NB4 (cell line): ENCODE data around the gene MYBPC2.

Experiments used
- DNase-seq: peaks from one replicate; pipeline ENCODE4 v3.0.0; 2010; ENCODE audit warnings: low read depth
- H3K4me3 ChIP-seq: one replicate; pipeline ENCODE4 v1.5.1; 2011; ENCODE audit warnings: mild to moderate bottlenecking, low read depth, low read length, moderate library complexity
- CTCF ChIP-seq: IDR thresholded peaks from one replicate; pipeline ENCODE4 v1.5.1; 2012; ENCODE audit warnings: low read depth, low read length
- MAX ChIP-seq: IDR thresholded peaks from 2 replicates; pipeline ENCODE4 v1.6.1; 2011; ENCODE audit warnings: low read depth, low read length
- MYC ChIP-seq: IDR thresholded peaks from 2 replicates; pipeline ENCODE4 v1.6.1; 2011; ENCODE audit warnings: low read depth, low read length
- POLR2A ChIP-seq: IDR thresholded peaks from 2 replicates; pipeline ENCODE4 v1.6.1; 2011; ENCODE audit warnings: mild to moderate bottlenecking; ENCODE audit not compliant: insufficient read length; ENCODE audit errors: extremely low read depth

Gene MYBPC2

GRCh38 chr19:50444059-50444458, 11.4 kb downstream of the MYBPC2 start:
- no peak overlapping the region for H3K4me3 ChIP-seq
- TF ChIP-seq POLR2A (no peak), MYC (no peak)
- no peak for DNase-seq

- no peak for DNase-seq
- no peak overlapping the region for H3K4me3 ChIP-seq
- TF ChIP-seq MYC (no peak), MAX (no peak), CTCF (no peak), POLR2A (no peak)
Measured at GRCh38 chr19:50447053-50447452, 14.4 kb downstream of the MYBPC2 start.

- no peak for DNase-seq
- H3K4me3 ChIP-seq, result no peak overlapping the region
- TF ChIP-seq POLR2A (no peak), MAX (no peak), CTCF (no peak), MYC (no peak)
Measured at GRCh38 chr19:50447750-50448149, 15.1 kb downstream of the MYBPC2 start.

GRCh38 chr19:50449236-50449899, 16.7 kb downstream of the MYBPC2 start:
- TF ChIP-seq MAX (0 out of 2 replicates have a peak, but pooled peaks have one; percentile 7), CTCF (no peak), POLR2A (no peak), MYC (no peak)
- no peak for DNase-seq
- H3K4me3 ChIP-seq, result no peak overlapping the region

GRCh38 chr19:50450369-50451222, 17.9 kb downstream of the MYBPC2 start:
- no peak overlapping the region for H3K4me3 ChIP-seq
- no peak for TF ChIP-seq MYC
- TF ChIP-seq POLR2A, result no peak
- no peak for TF ChIP-seq MAX
- TF ChIP-seq CTCF, result no peak
- DNase-seq, result no peak

- no peak overlapping the region for H3K4me3 ChIP-seq
- DNase-seq, result no peak
- TF ChIP-seq POLR2A (no peak), MAX (no peak), CTCF (no peak), MYC (no peak)
Measured at GRCh38 chr19:50451223-50451534, 18.5 kb downstream of the MYBPC2 start.
